Measurements from ENCODE around the gene KDM4B.

KDM4B gene

DNA sequence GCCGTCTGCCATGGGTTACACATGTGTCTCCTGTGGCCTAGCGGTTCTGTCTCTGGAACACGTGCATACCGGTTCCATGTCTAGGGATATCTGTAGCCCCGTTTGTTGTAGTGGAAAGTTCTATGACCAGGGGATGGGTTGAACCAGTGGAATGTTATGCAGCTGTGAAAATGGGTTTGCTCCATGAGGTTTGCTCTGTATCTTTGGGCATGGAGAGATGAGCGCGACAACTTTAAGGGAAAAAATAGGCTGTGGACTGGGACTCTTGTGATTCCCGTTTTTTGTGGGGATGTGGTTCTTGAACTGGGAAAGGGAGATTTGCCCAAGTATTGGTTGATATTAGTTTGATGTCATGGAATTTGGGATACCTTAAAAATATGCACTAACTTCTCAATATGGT lies 120.4 kb downstream of the KDM4B start:
- no peak for DNase-seq (ENCODE audit: low read depth in 2 of 2)
- H3K4me3 ChIP-seq (replicated peaks in 1 of 2; ENCODE audit: low read depth in 2 of 2, low read length in 2 of 2) = no peak overlapping the region
- TF ChIP-seq, protein P1, sequence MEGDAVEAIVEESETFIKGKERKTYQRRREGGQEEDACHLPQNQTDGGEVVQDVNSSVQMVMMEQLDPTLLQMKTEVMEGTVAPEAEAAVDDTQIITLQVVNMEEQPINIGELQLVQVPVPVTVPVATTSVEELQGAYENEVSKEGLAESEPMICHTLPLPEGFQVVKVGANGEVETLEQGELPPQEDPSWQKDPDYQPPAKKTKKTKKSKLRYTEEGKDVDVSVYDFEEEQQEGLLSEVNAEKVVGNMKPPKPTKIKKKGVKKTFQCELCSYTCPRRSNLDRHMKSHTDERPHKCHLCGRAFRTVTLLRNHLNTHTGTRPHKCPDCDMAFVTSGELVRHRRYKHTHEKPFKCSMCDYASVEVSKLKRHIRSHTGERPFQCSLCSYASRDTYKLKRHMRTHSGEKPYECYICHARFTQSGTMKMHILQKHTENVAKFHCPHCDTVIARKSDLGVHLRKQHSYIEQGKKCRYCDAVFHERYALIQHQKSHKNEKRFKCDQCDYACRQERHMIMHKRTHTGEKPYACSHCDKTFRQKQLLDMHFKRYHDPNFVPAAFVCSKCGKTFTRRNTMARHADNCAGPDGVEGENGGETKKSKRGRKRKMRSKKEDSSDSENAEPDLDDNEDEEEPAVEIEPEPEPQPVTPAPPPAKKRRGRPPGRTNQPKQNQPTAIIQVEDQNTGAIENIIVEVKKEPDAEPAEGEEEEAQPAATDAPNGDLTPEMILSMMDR (IDR thresholded peaks at IDR 0.05; ENCODE audit: low read depth, low read length) = no peak

DNA sequence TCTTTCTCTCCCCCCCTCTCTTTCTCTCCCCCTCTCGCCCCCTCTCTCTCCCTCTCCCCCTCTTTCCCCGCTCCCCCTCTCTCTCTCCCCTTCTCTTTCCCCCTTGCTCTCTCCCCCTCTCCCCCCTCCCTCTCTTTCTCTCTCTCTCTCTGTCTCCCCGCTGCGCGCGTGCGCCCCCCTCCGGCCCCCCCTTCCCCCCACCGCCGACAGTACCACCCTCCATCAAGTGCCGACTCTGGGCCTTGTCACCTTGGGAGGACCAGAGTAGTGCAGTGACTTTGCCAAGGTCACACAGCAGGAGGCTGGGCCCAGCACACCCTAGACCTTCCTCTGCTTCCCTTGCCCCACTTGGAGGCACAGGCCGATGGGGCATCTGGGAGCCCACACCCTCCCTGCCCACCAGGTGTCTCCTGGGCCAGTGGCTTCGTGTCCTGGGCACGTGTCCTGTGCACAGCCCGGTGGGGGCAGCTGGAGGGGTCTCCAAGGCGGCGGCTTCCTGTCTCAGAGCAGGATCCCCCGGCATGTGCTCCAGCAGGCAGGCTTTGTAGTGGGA lies 121.6 kb downstream of the KDM4B start:
- DNase-seq (ENCODE audit: low read depth in 2 of 2) = no peak
- H3K4me3 ChIP-seq (replicated peaks in 1 of 2; ENCODE audit: low read depth in 2 of 2, low read length in 2 of 2) = no peak overlapping the region
- TF ChIP-seq, protein P1 (IDR thresholded peaks at IDR 0.05; ENCODE audit: low read depth, low read length) = no peak

DNA sequence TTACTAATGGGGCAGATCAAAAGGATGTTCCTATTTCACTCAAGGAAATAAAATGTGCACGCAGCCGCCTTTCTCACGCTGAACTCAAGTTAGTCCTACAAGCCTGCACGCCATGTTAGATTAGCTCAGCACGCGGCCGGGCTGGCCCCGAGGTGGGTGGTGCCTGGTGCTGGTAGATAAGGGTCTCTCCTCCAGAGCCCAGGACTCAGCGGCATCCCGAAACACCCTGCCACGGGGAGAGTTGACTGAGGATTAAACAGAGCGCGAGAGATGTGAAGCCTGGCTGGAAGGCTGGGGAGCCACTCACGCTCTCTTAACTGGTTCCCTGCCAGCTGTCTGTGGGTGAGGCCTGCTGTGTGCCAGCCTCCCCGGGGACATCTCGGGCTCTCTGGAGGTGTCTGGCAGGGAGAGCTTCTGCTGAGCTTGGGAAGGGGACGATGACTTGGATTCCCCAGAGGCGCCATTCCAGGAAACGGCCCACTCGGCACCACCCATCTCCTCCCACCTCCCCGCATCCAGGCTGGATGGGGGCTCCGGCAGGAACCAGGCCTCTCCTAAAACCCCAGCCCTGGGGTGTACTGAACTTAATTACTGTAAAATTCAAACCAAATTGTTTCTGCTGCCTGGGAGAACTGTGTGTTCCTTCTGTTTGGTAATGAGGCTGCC lies 122.2 kb downstream of the KDM4B start:
- no peak overlapping the region for H3K4me3 ChIP-seq (replicated peaks in 1 of 2; ENCODE audit: low read depth in 2 of 2, low read length in 2 of 2)
- TF ChIP-seq, protein P1 (IDR thresholded peaks at IDR 0.05; ENCODE audit: low read depth, low read length) = no peak
- peak; percentile 14 to 57 for DNase-seq (ENCODE audit: low read depth in 2 of 2)

DNA sequence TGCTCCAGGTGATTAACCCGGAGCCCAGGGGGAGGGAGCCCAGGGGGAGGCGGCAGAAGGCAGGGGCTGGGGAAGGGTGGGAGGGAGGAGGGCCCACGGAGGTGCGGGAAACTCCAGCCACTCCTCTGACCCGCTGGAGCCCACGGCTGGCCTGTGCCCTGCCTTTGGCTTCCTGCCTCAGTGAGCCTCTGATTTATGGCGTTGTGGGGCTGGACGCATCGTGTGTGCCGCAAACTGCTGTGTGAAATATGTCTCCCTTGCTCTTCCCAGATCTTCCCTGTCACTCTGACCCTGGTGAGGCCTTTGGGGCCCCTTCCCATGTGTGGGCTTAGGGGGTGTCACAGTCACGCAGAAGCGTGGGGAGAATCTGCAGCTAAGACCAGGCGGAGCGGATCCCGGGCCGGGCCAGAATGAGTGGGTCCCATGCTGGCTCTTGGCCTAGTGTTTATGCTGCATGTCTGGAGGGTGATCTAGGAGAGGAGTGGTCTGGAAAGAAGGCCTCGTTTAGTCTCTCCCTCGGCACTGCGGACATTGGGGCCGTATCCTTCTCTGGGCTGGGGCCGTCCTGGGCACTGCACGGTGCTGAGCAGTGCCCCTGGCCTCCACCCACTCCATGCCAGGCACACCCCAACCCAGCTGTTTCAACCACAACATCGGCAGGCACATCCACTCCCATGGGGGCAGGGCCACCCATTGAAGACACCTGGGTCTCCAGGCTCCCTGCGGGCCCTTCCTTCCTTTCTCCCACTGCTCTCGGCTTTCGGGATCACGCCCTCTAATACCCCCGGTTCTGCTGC lies 123.0 kb downstream of the KDM4B start:
- TF ChIP-seq, protein P1 (IDR thresholded peaks at IDR 0.05; ENCODE audit: low read depth, low read length) = no peak
- no peak overlapping the region for H3K4me3 ChIP-seq (replicated peaks in 1 of 2; ENCODE audit: low read depth in 2 of 2, low read length in 2 of 2)
- no peak for DNase-seq (ENCODE audit: low read depth in 2 of 2)

DNA sequence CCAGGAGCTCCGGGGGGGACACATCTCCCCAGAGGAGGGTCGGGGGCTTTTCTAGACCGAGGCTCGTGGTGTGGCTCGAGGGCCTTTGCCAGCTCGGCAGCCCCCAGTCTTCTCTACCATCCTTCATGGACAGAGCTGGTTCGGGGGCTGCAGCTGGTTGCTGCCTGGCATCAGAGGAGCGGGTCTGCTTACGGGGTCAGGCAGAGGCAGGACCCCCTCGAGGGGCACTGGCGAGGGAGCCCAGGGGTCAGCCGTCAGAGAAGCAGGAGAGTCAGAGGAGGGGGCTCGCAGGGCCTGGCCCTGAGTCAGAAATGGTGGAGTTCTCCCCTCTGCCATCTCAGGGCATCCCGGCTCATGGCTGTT lies 123.5 kb downstream of the KDM4B start:
- TF ChIP-seq, protein P1 (IDR thresholded peaks at IDR 0.05; ENCODE audit: low read depth, low read length) = no peak
- no peak for DNase-seq (ENCODE audit: low read depth in 2 of 2)
- H3K4me3 ChIP-seq (replicated peaks in 1 of 2; ENCODE audit: low read depth in 2 of 2, low read length in 2 of 2) = no peak overlapping the region

DNA sequence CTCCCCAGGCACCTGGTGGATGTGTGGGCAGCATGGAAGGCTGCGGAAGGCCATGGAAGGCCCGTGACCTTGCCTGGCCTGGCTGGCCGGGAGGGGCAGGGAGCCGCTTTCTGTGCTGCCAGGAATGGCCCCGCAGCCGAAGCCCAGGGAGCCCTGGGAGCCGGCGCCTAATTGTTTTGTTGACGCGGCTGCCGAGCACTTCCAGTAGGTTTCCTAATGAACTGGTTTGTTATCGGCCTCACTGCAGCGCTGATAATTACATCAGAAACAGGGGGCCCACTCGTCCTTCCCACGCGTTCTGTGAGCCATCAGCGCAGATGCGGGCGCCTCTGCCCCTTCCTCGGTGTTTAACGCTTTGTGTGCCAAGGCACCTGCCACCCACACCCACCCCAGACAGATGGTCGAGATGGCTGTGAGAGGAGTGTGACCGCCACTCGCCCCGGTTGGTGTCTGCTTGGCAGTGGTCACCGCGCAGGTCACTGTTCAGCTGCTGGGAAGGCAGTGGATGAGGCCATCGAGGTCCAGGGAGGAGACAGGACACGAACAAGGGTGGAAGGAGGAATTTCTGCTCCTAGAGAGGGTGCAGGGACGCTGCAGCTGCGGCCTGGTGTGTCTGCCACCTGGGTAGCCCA lies 124.5 kb downstream of the KDM4B start:
- TF ChIP-seq, protein P1 (IDR thresholded peaks at IDR 0.05; ENCODE audit: low read depth, low read length) = no peak
- H3K4me3 ChIP-seq (replicated peaks in 1 of 2; ENCODE audit: low read depth in 2 of 2, low read length in 2 of 2) = no peak overlapping the region
- peak in 1 of 2 donors; percentile 43 for DNase-seq (ENCODE audit: low read depth in 2 of 2)

Measured in cardiac fibroblast (primary cell).